ENCODE results near the gene UBA52.

GRCh38 chr19:18538115-18538514 is 33.5 kb upstream of the UBA52 start:
- no peak for TF ChIP-seq POLR2AphosphoS5 (IDR thresholded peaks at IDR 0.05; ENCODE audit: low read depth)
- TF ChIP-seq, protein P1, sequence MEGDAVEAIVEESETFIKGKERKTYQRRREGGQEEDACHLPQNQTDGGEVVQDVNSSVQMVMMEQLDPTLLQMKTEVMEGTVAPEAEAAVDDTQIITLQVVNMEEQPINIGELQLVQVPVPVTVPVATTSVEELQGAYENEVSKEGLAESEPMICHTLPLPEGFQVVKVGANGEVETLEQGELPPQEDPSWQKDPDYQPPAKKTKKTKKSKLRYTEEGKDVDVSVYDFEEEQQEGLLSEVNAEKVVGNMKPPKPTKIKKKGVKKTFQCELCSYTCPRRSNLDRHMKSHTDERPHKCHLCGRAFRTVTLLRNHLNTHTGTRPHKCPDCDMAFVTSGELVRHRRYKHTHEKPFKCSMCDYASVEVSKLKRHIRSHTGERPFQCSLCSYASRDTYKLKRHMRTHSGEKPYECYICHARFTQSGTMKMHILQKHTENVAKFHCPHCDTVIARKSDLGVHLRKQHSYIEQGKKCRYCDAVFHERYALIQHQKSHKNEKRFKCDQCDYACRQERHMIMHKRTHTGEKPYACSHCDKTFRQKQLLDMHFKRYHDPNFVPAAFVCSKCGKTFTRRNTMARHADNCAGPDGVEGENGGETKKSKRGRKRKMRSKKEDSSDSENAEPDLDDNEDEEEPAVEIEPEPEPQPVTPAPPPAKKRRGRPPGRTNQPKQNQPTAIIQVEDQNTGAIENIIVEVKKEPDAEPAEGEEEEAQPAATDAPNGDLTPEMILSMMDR (conservative IDR thresholded peaks at IDR 0.05; ENCODE audit: low read depth in 2 of 2): no peak
- TF ChIP-seq EZH2 (IDR thresholded peaks at IDR 0.05; ENCODE audit: low read depth, unreplicated experiment): no peak
- TF ChIP-seq NANOG (IDR thresholded peaks at IDR 0.05; ENCODE audit: borderline replicate concordance): no peak
- no peak for TF ChIP-seq EZH2phosphoT487 (IDR thresholded peaks at IDR 0.05; ENCODE audit: unreplicated experiment)
- no peak for TF ChIP-seq STAT1 (IDR thresholded peaks at IDR 0.05; ENCODE audit: unreplicated experiment)
